HL-60 (cell line): Measurements from ENCODE around the gene ELAVL3.

ENCODE experiments used
- DNase-seq, 2 experiments: peaks; one replicate each; pipeline ENCODE4 v3.0.0-alpha.2; 2010 to 2020; ENCODE audit warnings: low read depth in 1 of 2, low spot score in 1 of 2
- H3K27ac ChIP-seq: fragments of 250-450 bp; sonication (Bioruptor Pico); replicated peaks from 2 replicates; pipeline ENCODE4 v1.5.1; 2020; ENCODE audit warnings: mild to moderate bottlenecking, moderate library complexity
- H3K27me3 ChIP-seq: fragments of 250-450 bp; sonication (Bioruptor Pico); 2 replicates; pipeline ENCODE4 v1.5.1; 2021; ENCODE audit warnings: mild to moderate bottlenecking, moderate library complexity; ENCODE audit not compliant: insufficient read depth, poor library complexity, severe bottlenecking
- H3K4me3 ChIP-seq: replicated peaks from 2 replicates; pipeline ENCODE4 v1.5.1; 2011; ENCODE audit warnings: mild to moderate bottlenecking, control low read depth, low read length; ENCODE audit not compliant: insufficient read depth
- CTCF ChIP-seq: IDR thresholded peaks from one replicate; pipeline ENCODE4 v1.5.1; 2011; ENCODE audit warnings: low read length, control low read depth, inconsistent platforms; ENCODE audit not compliant: insufficient read depth
- GABPA ChIP-seq: IDR thresholded peaks from 2 replicates; pipeline ENCODE4 v1.6.1; 2012; ENCODE audit warnings: low read depth
- POLR2AphosphoS5 ChIP-seq: IDR thresholded peaks from 2 replicates; pipeline ENCODE4 v1.6.1; 2012; ENCODE audit warnings: low read depth
- REST ChIP-seq: IDR thresholded peaks from 2 replicates; pipeline ENCODE4 v1.6.1; 2012; ENCODE audit warnings: low read depth; ENCODE audit not compliant: insufficient replicate concordance
- SPI1 ChIP-seq: IDR thresholded peaks from 2 replicates; pipeline ENCODE4 v1.6.1; 2012; ENCODE audit warnings: low read depth, mild to moderate bottlenecking, borderline replicate concordance

ELAVL3 gene

GRCh38 chr19:11506967-11507366, 26.1 kb upstream of the ELAVL3 start:
- no peak for TF ChIP-seq CTCF
- no peak for TF ChIP-seq SPI1
- TF ChIP-seq REST: no peak
- no peak for TF ChIP-seq POLR2AphosphoS5
- no peak for TF ChIP-seq GABPA
- Histone ChIP-seq H3K27me3 (no peaks in the 10 kb centered on the region), H3K4me3 (no peak overlapping the region), H3K27ac (no peak overlapping the region)
- no peak for DNase-seq

GRCh38 chr19:11506101-11506555, 25.3 kb upstream of the ELAVL3 start:
- peak overlapping the region; percentile 92 for H3K4me3 ChIP-seq
- no peaks in the 10 kb centered on the region for H3K27me3 ChIP-seq
- H3K27ac ChIP-seq: peak overlapping the region; percentile 53
- TF ChIP-seq SPI1 (peak; percentile 79), GABPA (no peak)
- DNase-seq: no peak

- Histone ChIP-seq H3K4me3 (peak within 1 kb of the TSS; percentile 92), H3K27ac (peak within 1 kb of the TSS; percentile 53), H3K27me3 (no peaks in the 10 kb centered on the region)
- TF ChIP-seq REST: peak; percentile 17
- peak; percentile 71 for TF ChIP-seq POLR2AphosphoS5
- TF ChIP-seq CTCF: no peak
- TF ChIP-seq GABPA: peak; percentile 82
- no peak for TF ChIP-seq SPI1
- peak; percentile 80 to 94 for DNase-seq
Observed at GRCh38 chr19:11505504-11506100, 24.8 kb upstream of the ELAVL3 start, which contains the start of gene ZNF653. Gene ZNF653 (minus strand): TSS chr19:11505839. CDS start chr19:11505786, 53 bp downstream.

- Histone ChIP-seq H3K27me3 (no peaks in the 10 kb centered on the region), H3K27ac (peak overlapping the region; percentile 53), H3K4me3 (peak overlapping the region; percentile 92)
- TF ChIP-seq SPI1 (no peak), REST (no peak), GABPA (no peak), CTCF (no peak), POLR2AphosphoS5 (no peak)
- DNase-seq: peak; percentile 89 to 96
Observed at GRCh38 chr19:11505032-11505503, 24.2 kb upstream of the ELAVL3 start.
